Measurements from ENCODE around the gene DNAJB1. TPM values are rescaled to one million over a fixed set of nuclear protein-coding genes. Genes with fewer than 3 reads are reported as not detected.

Gene DNAJB1
- total and polyA plus RNA-seq, 2 of the 4 experiments (the other 2 are of a cell fraction): 88.2 to 95.4 TPM

GRCh38 chr19:14544977-14545715 is 26.9 kb upstream of the DNAJB1 start (continued):
- TF ChIP-seq CHD1 (IDR thresholded peaks at IDR 0.05; ENCODE audit: low read depth, low read length): no peak

GRCh38 chr19:14544047-14544446 is 25.9 kb upstream of the DNAJB1 start:
- peaks cover 6% of the 10 kb centered on the region; the same call in 1 of the 2 replicates for H3K4me1 ChIP-seq (ENCODE audit: control insufficient read depth, insufficient read depth, low read length)
- POLR2A ChIA-PET (ENCODE audit: unreplicated experiment): no interaction called here

More at GRCh38 chr19:14544047-14544446, 25.9 kb upstream of the DNAJB1 start:
- TF ChIP-seq MXI1 (IDR thresholded peaks at IDR 0.05; ENCODE audit: borderline replicate concordance, low read depth, low read length): no peak
- no peak for TF ChIP-seq SMC3 (IDR thresholded peaks at IDR 0.05; ENCODE audit: low read depth, low read length)
- no peak for TF ChIP-seq CEBPB (IDR thresholded peaks at IDR 0.05; ENCODE audit: low read depth, low read length)
- Histone ChIP-seq H3K4me3 (ENCODE audit: insufficient read depth, low read depth, low read length) (no peak overlapping the region), H3K18ac (ENCODE audit: low read depth, low read length) (no peak overlapping the region), H4K91ac (ENCODE audit: insufficient read depth, low read depth, low read length) (no peak overlapping the region), H3K14ac (replicated peaks; ENCODE audit: low read depth, low read length) (no peak overlapping the region), H2BK120ac (ENCODE audit: low read depth, low read length) (no peak overlapping the region), H2AFZ (replicated peaks; ENCODE audit: low read length, poor library complexity) (peak overlapping the region; percentile 2), H4K20me1 (ENCODE audit: insufficient read depth, low read length) (peaks cover 19% of the 10 kb centered on the region), H3K9me1 (ENCODE audit: insufficient read depth, low read length) (peaks cover 18% of the 10 kb centered on the region), H3K79me1 (ENCODE audit: low read depth in 1 of 2, low read length in 2 of 2) (peaks cover 8 to 56% of the 10 kb centered on the region in 2 experiments; a peak in 3 of 4 replicates), H3K27ac (ENCODE audit: insufficient read depth, low read length) (no peak overlapping the region), H3K27me3 (ENCODE audit: control insufficient read depth, insufficient read depth, low read length) (no peaks in the 10 kb centered on the region), H3K36me3 (ENCODE audit: control insufficient read depth, insufficient read depth, low read length) (no peaks in the 10 kb centered on the region), H2BK5ac (ENCODE audit: low read depth, low read length, poor library complexity, severe bottlenecking) (no peak overlapping the region), H4K8ac (ENCODE audit: low read depth in 2 of 2, low read length in 2 of 2) (no peak overlapping the region), H2AK9ac (replicated peaks; ENCODE audit: low read depth, low read length, poor library complexity) (no peak overlapping the region), H3K23ac (ENCODE audit: low read depth, low read length) (no peak overlapping the region), H3K9ac (ENCODE audit: low read depth, low read length) (no peak overlapping the region), H4K5ac (ENCODE audit: low read depth, low read length) (no peak overlapping the region), H3K9me3 (ENCODE audit: control insufficient read depth, insufficient read depth, low read length) (no peaks in the 10 kb centered on the region), H3K56ac (ENCODE audit: extremely low read depth, insufficient read depth, low read length) (no peak overlapping the region), H3K4me2 (ENCODE audit: low read depth, low read length) (no peak overlapping the region), H2AK5ac (ENCODE audit: low read depth, low read length) (no peak overlapping the region), H2BK20ac (ENCODE audit: low read depth, low read length) (no peak overlapping the region), H3K4ac (ENCODE audit: low read depth, low read length) (no peak overlapping the region), H2BK15ac (ENCODE audit: low read depth, low read length) (no peak overlapping the region)
- CTCF ChIA-PET: interaction anchor here (1.7 kb wide), 1 partner anchor 13 kb away, joined by 5 read pairs; no protein-coding TSS in a partner anchor
- no CpG with 5 or more reads among the region's 5 CpGs for WGBS, 2 experiments (ENCODE audit: extremely low coverage in 2 of 2, insufficient read length in 1 of 2)
- no TSS peak for BruUV-seq (replicated peaks)
- in situ Hi-C loops (cut with MboI; ENCODE audit: low sequenced_read_pairs) (no loop called here), dilution Hi-C loops (cut with HindIII; ENCODE audit: low sequenced_read_pairs, unreplicated experiment) (no loop called here), intact Hi-C loops (cut with micrococcal nuclease) (no loop called here)
- ATAC-seq (ENCODE audit: low read depth) (no peak), DNase-seq (no peak)

Measured in IMR-90 (cell line).